Endothelial cell of umbilical vein (primary cell): Measurements from ENCODE around the gene MS4A2. TPM values are rescaled to one million over a fixed set of nuclear protein-coding genes. Genes with fewer than 3 reads are reported as not detected.

ENCODE experiments used
- BruUV-seq: library from RNA; stranded (reverse); fragments of 400-500 nt; replicated peaks from 2 replicates; lab custom pipeline; 2021; lab: Mats Ljungman, UMichigan
- CTCF ChIA-PET: fragments of 300-600, 350-600 bp; sonication (Branson Sonifier 250); formaldehyde crosslinking; loops from one replicate; lab custom pipeline; 2021; ENCODE audit warnings: antibody characterized with exemption, inconsistent platforms; lab: Charles Lee
- POLR2A ChIA-PET: fragments of 300-600, 350-600 bp; sonication (Branson Sonifier 250); formaldehyde crosslinking; loops from one replicate; lab custom pipeline; 2021; ENCODE audit warnings: antibody characterized with exemption, inconsistent platforms; lab: Charles Lee
- DNase-seq: peaks from one replicate; pipeline ENCODE4 v3.0.0-alpha.2; 2011; ENCODE audit warnings: low read depth, low spot score
- FAIRE-seq: peaks from 2 replicates; lab custom pipeline; 2011; peaks lifted over from hg19 to GRCh38; lab: Jason Lieb, UNC
- H2AFZ ChIP-seq: 2 replicates; pipeline ENCODE4 v1.6.0; 2012; ENCODE audit warnings: low read depth, low read length, control low read depth, inconsistent platforms
- H3K27ac ChIP-seq: 2 replicates; pipeline ENCODE4 v1.5.1; 2011; ENCODE audit warnings: low read depth, mild to moderate bottlenecking, control low read depth, low read length, moderate library complexity; ENCODE audit not compliant: insufficient read depth
- H3K27me3 ChIP-seq, 2 experiments: 2 replicates each; pipeline versions ENCODE4 v1.6.0 to v1.6.1; 2011; ENCODE audit warnings: low read length in 2 of 2, mixed read lengths in 1 of 2; ENCODE audit not compliant: control insufficient read depth in 2 of 2, insufficient read depth in 2 of 2
- H3K36me3 ChIP-seq, 2 experiments: 2 replicates in 1 of 2; 3 replicates in 1 of 2; pipeline ENCODE4 v1.5.1; 2011; ENCODE audit warnings: low read length in 2 of 2, mild to moderate bottlenecking in 1 of 2, moderate library complexity in 1 of 2; ENCODE audit not compliant: control insufficient read depth in 2 of 2, insufficient read depth in 2 of 2; ENCODE audit errors: extremely low read depth in 1 of 2
- H3K4me1 ChIP-seq: 3 replicates; pipeline ENCODE4 v1.5.1; 2011; ENCODE audit warnings: mild to moderate bottlenecking, low read length; ENCODE audit not compliant: control insufficient read depth, insufficient read depth; ENCODE audit errors: extremely low read depth
- H3K4me2 ChIP-seq: 2 replicates; pipeline ENCODE4 v1.6.1; 2011; ENCODE audit warnings: low read length, control low read depth, mixed read lengths; ENCODE audit not compliant: insufficient read depth
- H3K4me3 ChIP-seq, 3 experiments: fragments of 200-600 bp in 1 of 3; sonication (generic), shearing (Covaris generic) in 1 of 3; replicated peaks in 1 of 3; 2 replicates each; pipeline ENCODE4 v1.5.1; 2011 to 2016; ENCODE audit warnings: control low read depth in 3 of 3, low read length in 3 of 3, mild to moderate bottlenecking in 2 of 3, inconsistent platforms in 1 of 3, low read depth in 1 of 3, moderate library complexity in 1 of 3; ENCODE audit not compliant: insufficient read depth in 1 of 3
- H3K79me2 ChIP-seq: 2 replicates; pipeline ENCODE4 v1.6.0; 2012; ENCODE audit warnings: low read length, inconsistent platforms; ENCODE audit not compliant: control insufficient read depth, insufficient read depth
- H3K9ac ChIP-seq: replicated peaks from 2 replicates; pipeline ENCODE3; 2011; ENCODE audit warnings: low read length, control low read depth; ENCODE audit not compliant: insufficient read depth; ENCODE audit errors: extremely low read depth
- H3K9me1 ChIP-seq: replicated peaks from 3 replicates; pipeline ENCODE4 v1.6.0; 2011; ENCODE audit warnings: mild to moderate bottlenecking, low read length; ENCODE audit not compliant: control insufficient read depth, insufficient read depth; ENCODE audit errors: extremely low read depth
- H3K9me3 ChIP-seq: replicated peaks from 2 replicates; pipeline ENCODE4 v1.5.1; 2012; ENCODE audit warnings: low read length, inconsistent platforms; ENCODE audit not compliant: control insufficient read depth, insufficient read depth
- H4K20me1 ChIP-seq: replicated peaks from 2 replicates; pipeline ENCODE3; 2011; ENCODE audit warnings: mild to moderate bottlenecking, low read length; ENCODE audit not compliant: control insufficient read depth, insufficient read depth; ENCODE audit errors: extremely low read depth
- CTCF ChIP-seq, 2 donors: IDR thresholded peaks; 1 replicate in 1 of 2; 2 replicates in 1 of 2; pipeline ENCODE4 v1.5.1; 2011; ENCODE audit warnings: low read length in 2 of 2, mild to moderate bottlenecking in 2 of 2, moderate library complexity in 2 of 2, control low read depth in 1 of 2, inconsistent platforms in 1 of 2, low read depth in 1 of 2; ENCODE audit not compliant: insufficient read depth in 1 of 2; ENCODE audit errors: extremely low read depth in 1 of 2
- EZH2 ChIP-seq: IDR thresholded peaks from 2 replicates; pipeline ENCODE4 v1.6.1; 2012; ENCODE audit warnings: borderline replicate concordance, low read depth, mild to moderate bottlenecking, moderate library complexity, low read length, inconsistent platforms; ENCODE audit not compliant: severe bottlenecking
- FOS ChIP-seq: IDR thresholded peaks from 2 replicates; pipeline ENCODE4 v1.6.1; 2011; ENCODE audit warnings: mild to moderate bottlenecking, low read length, moderate library complexity, borderline replicate concordance; ENCODE audit not compliant: insufficient read depth
- JUN ChIP-seq: IDR thresholded peaks from 2 replicates; pipeline ENCODE4 v1.6.1; 2011; ENCODE audit warnings: borderline replicate concordance, low read depth; ENCODE audit not compliant: insufficient read length, insufficient read depth
- MYC ChIP-seq: IDR thresholded peaks from one replicate; pipeline ENCODE4 v1.6.1; 2011; ENCODE audit warnings: mild to moderate bottlenecking, low read depth, low read length
- POLR2AphosphoS5 ChIP-seq: IDR thresholded peaks from 2 replicates; pipeline ENCODE4 v1.6.1; 2012; ENCODE audit warnings: low read depth, mild to moderate bottlenecking, control low read depth, low read length, moderate library complexity; ENCODE audit not compliant: insufficient read depth
- dilution Hi-C: fragments of 300-500 bp; cut with MboI; formaldehyde crosslinking; loops from one replicate; pipeline ENCODE4 v1.15.0; 2019; ENCODE audit warnings: low sequenced_read_pairs; ENCODE audit not compliant: extremely low pct_ligation_motif_present
- intact Hi-C: fragments of 100-400 bp; cut with micrococcal nuclease; formaldehyde crosslinking; loops from one replicate; pipeline ENCODE4 v1.10.0; 2022
- polyA plus RNA-seq, 4 experiments: library from polyadenylated mRNA; depleted of rRNA in 3 of 4; stranded (reverse) in 3 of 4; unstranded in 1 of 4; fragments of >200 nt; gene quantifications; 2 replicates each; pipeline versions ENCODE4 v1.2.1 to v1.2.3, GENCODE V29; 2011 to 2012; ENCODE audit warnings: missing spikeins in 1 of 4
- total RNA-seq: library from RNA; stranded (reverse); gene quantifications from 2 replicates; pipeline ENCODE4 v1.2.3, GENCODE V29; 2021
- TF ChIP-seq, protein P1 (sequence below): IDR thresholded peaks from 2 replicates; pipeline ENCODE4 v1.6.1; 2011; ENCODE audit not compliant: insufficient read depth, insufficient read length

MS4A2 gene
- total and polyA plus RNA-seq, 2 donors (not counting 3 experiments of a cell fraction or from before 2014, with no cell fraction given) = not detected

- H3K4me3 ChIP-seq = no peak overlapping the region
- no peaks in the 10 kb centered on the region for H3K79me2 ChIP-seq
- H3K27me3 ChIP-seq = peaks cover 2% of the 10 kb centered on the region in 2 experiments
- no peak overlapping the region for H3K4me2 ChIP-seq
- H2AFZ ChIP-seq = no peak overlapping the region
- TF ChIP-seq JUN = no peak
- no peak for TF ChIP-seq EZH2
- no peak for TF ChIP-seq FOS
- TF ChIP-seq, protein P1, sequence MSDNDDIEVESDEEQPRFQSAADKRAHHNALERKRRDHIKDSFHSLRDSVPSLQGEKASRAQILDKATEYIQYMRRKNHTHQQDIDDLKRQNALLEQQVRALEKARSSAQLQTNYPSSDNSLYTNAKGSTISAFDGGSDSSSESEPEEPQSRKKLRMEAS = no peak
- no peak for TF ChIP-seq MYC
- TF ChIP-seq POLR2AphosphoS5 = no peak
- no peak for TF ChIP-seq CTCF (IDR thresholded peaks at IDR 0.05; ENCODE audit: extremely low read depth in 1 of 2, insufficient read depth in 1 of 2, low read depth in 1 of 2, low read length in 2 of 2)
- no peaks in the 10 kb centered on the region for H3K9me3 ChIP-seq
- no peak for DNase-seq
- BruUV-seq = no TSS peak
- ChIA-PET POLR2A (no interaction called here), CTCF (interaction anchor here (0.8 to 0.9 kb wide), 2 partner anchors 9 kb away, joined by 3 read pairs; no protein-coding TSS in a partner anchor)
- no peak for FAIRE-seq
- no peaks in the 10 kb centered on the region for H3K36me3 ChIP-seq
- H3K4me1 ChIP-seq = no peaks in the 10 kb centered on the region
- H3K9me1 ChIP-seq = no peaks in the 10 kb centered on the region
- no peaks in the 10 kb centered on the region for H4K20me1 ChIP-seq
- intact Hi-C loops = no loop called here
- no peak overlapping the region for H3K27ac ChIP-seq
- dilution Hi-C loops = no loop called here
- H3K9ac ChIP-seq = no peak overlapping the region
Measured at GRCh38 chr11:60065801-60066200, 22.7 kb upstream of the MS4A2 start.
